Daoy (cell line): Measurements from ENCODE around the gene PPP1R7. TPM values are rescaled to one million over a fixed set of nuclear protein-coding genes. Genes with fewer than 3 reads are reported as not detected.

ENCODE experiments used
- DNase-seq: peaks from one replicate; pipeline ENCODE4 v3.0.0-alpha.2; 2015; ENCODE audit warnings: low read depth
- total RNA-seq: library from RNA; depleted of rRNA; stranded (reverse); fragments of >200 nt; shearing (Covaris generic); gene quantifications from 2 replicates; pipeline ENCODE4 v1.2.3, GENCODE V29; 2014

Gene PPP1R7
- total RNA-seq, 1 experiment from 2014 or later, result 74.7 TPM

GRCh38 chr2:241120440-241120839 is 29.8 kb upstream of the PPP1R7 start:
- DNase-seq, result no peak

- no peak for DNase-seq
Measured at GRCh38 chr2:241121008-241121407, 29.3 kb upstream of the PPP1R7 start.

- no peak for DNase-seq
Measured at GRCh38 chr2:241122376-241123002, 27.8 kb upstream of the PPP1R7 start.

GRCh38 chr2:241123816-241124536 is 26.3 kb upstream of the PPP1R7 start:
- no peak for DNase-seq

GRCh38 chr2:241125626-241126025 is 24.6 kb upstream of the PPP1R7 start:
- no peak for DNase-seq

- no peak for DNase-seq
Measured at GRCh38 chr2:241126201-241126611, 24.1 kb upstream of the PPP1R7 start.

- no peak for DNase-seq
Measured at GRCh38 chr2:241126771-241127202, 23.5 kb upstream of the PPP1R7 start.

GRCh38 chr2:241128266-241128665 is 22.0 kb upstream of the PPP1R7 start:
- DNase-seq, result no peak

GRCh38 chr2:241129086-241129871 is 21.0 kb upstream of the PPP1R7 start:
- no peak for DNase-seq

- no peak for DNase-seq
Measured at GRCh38 chr2:241130316-241130715, 20.0 kb upstream of the PPP1R7 start.

- no peak for DNase-seq
Measured at GRCh38 chr2:241131531-241131930, 18.7 kb upstream of the PPP1R7 start.

- no peak for DNase-seq
Measured at GRCh38 chr2:241132538-241133435, 17.5 kb upstream of the PPP1R7 start.

GRCh38 chr2:241133436-241133820 is 16.8 kb upstream of the PPP1R7 start:
- DNase-seq, result no peak

- no peak for DNase-seq
Measured at GRCh38 chr2:241134711-241135110, 15.6 kb upstream of the PPP1R7 start.

GRCh38 chr2:241135737-241136136 is 14.5 kb upstream of the PPP1R7 start:
- DNase-seq, result no peak

- no peak for DNase-seq
Measured at GRCh38 chr2:241136191-241136590, 14.1 kb upstream of the PPP1R7 start.

- DNase-seq, result no peak
Measured at GRCh38 chr2:241136661-241137260, 13.5 kb upstream of the PPP1R7 start.

- no peak for DNase-seq
Measured at GRCh38 chr2:241137276-241138190, 12.7 kb upstream of the PPP1R7 start.

- DNase-seq, result no peak
Measured at GRCh38 chr2:241138471-241138870, 11.8 kb upstream of the PPP1R7 start.
